HL-60 (cell line): ENCODE results near the gene GNL3.

Source experiments
- DNase-seq, 2 experiments: peaks; one replicate each; pipeline ENCODE4 v3.0.0-alpha.2; 2010 to 2020; ENCODE audit warnings: low read depth in 1 of 2, low spot score in 1 of 2
- H3K27ac ChIP-seq: fragments of 250-450 bp; sonication (Bioruptor Pico); replicated peaks from 2 replicates; pipeline ENCODE4 v1.5.1; 2020; ENCODE audit warnings: mild to moderate bottlenecking, moderate library complexity
- H3K27me3 ChIP-seq: fragments of 250-450 bp; sonication (Bioruptor Pico); 2 replicates; pipeline ENCODE4 v1.5.1; 2021; ENCODE audit warnings: mild to moderate bottlenecking, moderate library complexity; ENCODE audit not compliant: insufficient read depth, poor library complexity, severe bottlenecking
- H3K4me3 ChIP-seq: replicated peaks from 2 replicates; pipeline ENCODE4 v1.5.1; 2011; ENCODE audit warnings: mild to moderate bottlenecking, control low read depth, low read length; ENCODE audit not compliant: insufficient read depth
- CTCF ChIP-seq: IDR thresholded peaks from one replicate; pipeline ENCODE4 v1.5.1; 2011; ENCODE audit warnings: low read length, control low read depth, inconsistent platforms; ENCODE audit not compliant: insufficient read depth
- GABPA ChIP-seq: IDR thresholded peaks from 2 replicates; pipeline ENCODE4 v1.6.1; 2012; ENCODE audit warnings: low read depth
- POLR2AphosphoS5 ChIP-seq: IDR thresholded peaks from 2 replicates; pipeline ENCODE4 v1.6.1; 2012; ENCODE audit warnings: low read depth
- REST ChIP-seq: IDR thresholded peaks from 2 replicates; pipeline ENCODE4 v1.6.1; 2012; ENCODE audit warnings: low read depth; ENCODE audit not compliant: insufficient replicate concordance
- SPI1 ChIP-seq: IDR thresholded peaks from 2 replicates; pipeline ENCODE4 v1.6.1; 2012; ENCODE audit warnings: low read depth, mild to moderate bottlenecking, borderline replicate concordance

Gene GNL3

GRCh38 chr3:52682016-52682415 is 3.8 kb upstream of the GNL3 start:
- peak overlapping the region; percentile 35 for H3K27ac ChIP-seq
- peak in 1 of 2 experiments; percentile 33 for DNase-seq
- TF ChIP-seq REST = no peak
- TF ChIP-seq CTCF = peak; percentile 10
- no peak overlapping the region for H3K4me3 ChIP-seq
- H3K27me3 ChIP-seq = no peaks in the 10 kb centered on the region

GRCh38 chr3:52683611-52684010 is 2.2 kb upstream of the GNL3 start:
- no peak overlapping the region for H3K27ac ChIP-seq
- TF ChIP-seq GABPA (no peak), CTCF (no peak)
- no peaks in the 10 kb centered on the region for H3K27me3 ChIP-seq
- peak in 1 of 2 experiments; percentile 20 for DNase-seq
- no peak overlapping the region for H3K4me3 ChIP-seq

- peak overlapping the region; percentile 87 for H3K27ac ChIP-seq
- peak overlapping the region; percentile 57; the same call in 1 of the 2 replicates for H3K4me3 ChIP-seq
- H3K27me3 ChIP-seq = no peaks in the 10 kb centered on the region
- no peak for TF ChIP-seq CTCF
- no peak for TF ChIP-seq REST
- TF ChIP-seq POLR2AphosphoS5 = no peak
- TF ChIP-seq SPI1 = no peak
- TF ChIP-seq GABPA = no peak
- DNase-seq = no peak
Measured at GRCh38 chr3:52684184-52684583, 1.6 kb upstream of the GNL3 start.

GRCh38 chr3:52685285-52685708 is 535 bp upstream of the GNL3 start:
- Histone ChIP-seq H3K27me3 (no peaks in the 10 kb centered on the region), H3K4me3 (peak overlapping the region; percentile 57), H3K27ac (peak overlapping the region; percentile 87)
- peak; percentile 57 to 78 for DNase-seq
- TF ChIP-seq GABPA (peak; percentile 24; the same call in 1 of the 2 replicates), POLR2AphosphoS5 (no peak)
